ENCODE data around the gene MS4A8. TPM values are rescaled to one million over a fixed set of nuclear protein-coding genes. Genes with fewer than 3 reads are reported as not detected.
"Not testable (repeated sequence)": the region's sequence is repeated elsewhere in the genome, so short reads cannot be mapped to it uniquely, and the experiment has no call there.

Gene MS4A8
- polyA plus RNA-seq, 4 donors, result not detected

DNA sequence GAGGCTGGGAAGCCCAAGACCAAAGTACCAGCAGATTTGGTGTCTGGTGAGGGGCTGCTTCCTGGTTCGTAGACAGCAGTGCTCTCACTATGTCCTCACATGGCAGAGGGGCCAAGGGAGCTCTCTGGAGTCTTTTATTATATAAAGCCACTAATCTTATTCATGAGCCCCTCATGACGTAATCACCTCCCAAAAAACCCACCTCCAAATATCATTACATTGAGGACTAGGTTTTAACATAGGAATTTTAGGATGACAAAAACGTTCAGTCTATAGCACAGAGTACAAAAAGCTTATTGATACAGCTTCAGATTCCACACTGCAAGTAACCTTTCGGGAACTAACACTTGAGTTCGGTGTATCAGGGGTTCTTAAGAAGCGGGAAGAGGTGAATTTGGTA lies 21.0 kb downstream of the MS4A8 start:
- DNase-seq (ENCODE audit: low read depth in 4 of 4, low spot score in 3 of 4), result no peak

DNA sequence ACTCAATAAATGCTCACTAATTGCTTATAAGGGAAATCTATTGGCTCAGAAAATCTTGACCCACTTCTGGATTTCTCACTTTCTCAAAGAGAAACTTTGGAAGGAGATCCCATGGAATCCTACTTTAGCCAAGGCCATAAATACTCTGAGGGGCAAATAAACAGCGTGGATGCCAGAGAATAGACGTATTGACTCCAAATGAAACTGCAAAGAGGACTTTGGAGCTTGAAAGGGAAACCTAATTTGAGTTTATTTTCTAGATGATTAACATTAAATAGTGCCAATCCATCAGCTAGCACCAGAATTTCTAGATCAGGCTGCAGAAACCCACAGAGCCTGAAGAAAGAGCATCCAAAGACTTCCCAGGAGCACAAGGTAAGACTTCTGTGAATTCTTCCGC lies 25.0 kb downstream of the MS4A8 start, which contains the start of gene MS4A18:
Gene MS4A18, plus strand, starts transcription at position 301 of the 400 bp plus-strand sequence.
- no peak for DNase-seq (ENCODE audit: low read depth in 4 of 4, low spot score in 3 of 4)

DNA sequence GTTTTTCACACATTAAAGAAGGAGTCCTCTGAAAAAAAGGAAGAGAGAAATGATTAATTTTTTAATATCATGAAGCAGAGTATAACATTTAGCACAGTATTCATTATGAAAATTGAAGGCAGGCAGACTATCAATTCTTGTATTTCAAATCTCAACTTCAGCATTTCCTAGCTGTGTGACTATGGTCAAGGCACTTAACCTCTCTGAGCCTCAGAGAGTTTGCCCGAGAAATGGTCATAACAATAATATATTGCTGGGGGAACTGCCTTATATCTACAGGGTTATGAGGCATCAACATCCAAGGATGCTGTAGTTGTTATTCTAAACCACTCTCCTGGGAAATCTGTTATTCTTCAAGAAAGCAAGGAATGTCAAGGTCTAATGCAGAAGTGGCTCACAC lies 26.2 kb downstream of the MS4A8 start:
- no peak for DNase-seq (ENCODE audit: low read depth in 4 of 4, low spot score in 3 of 4)

DNA sequence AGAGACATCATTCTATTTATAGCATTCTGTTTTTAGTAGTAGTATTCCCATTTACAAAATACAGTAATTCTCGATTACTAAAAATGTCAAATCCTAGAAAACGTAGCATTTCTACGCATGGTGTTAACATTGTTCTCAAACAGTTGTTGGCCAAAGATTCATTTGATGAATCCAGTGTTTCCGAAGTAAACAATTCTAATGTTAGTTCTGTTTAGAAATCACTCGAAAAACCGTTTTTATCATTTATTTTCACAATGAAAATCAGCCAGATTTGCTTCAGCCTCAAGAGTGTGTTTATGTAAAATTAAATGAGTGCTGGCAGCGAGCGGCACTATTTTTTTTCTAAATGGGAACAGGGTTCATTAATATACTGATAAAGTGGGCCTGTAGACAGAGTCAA lies 32.2 kb downstream of the MS4A8 start:
- DNase-seq (ENCODE audit: low read depth in 4 of 4, low spot score in 3 of 4), result no peak

DNA sequence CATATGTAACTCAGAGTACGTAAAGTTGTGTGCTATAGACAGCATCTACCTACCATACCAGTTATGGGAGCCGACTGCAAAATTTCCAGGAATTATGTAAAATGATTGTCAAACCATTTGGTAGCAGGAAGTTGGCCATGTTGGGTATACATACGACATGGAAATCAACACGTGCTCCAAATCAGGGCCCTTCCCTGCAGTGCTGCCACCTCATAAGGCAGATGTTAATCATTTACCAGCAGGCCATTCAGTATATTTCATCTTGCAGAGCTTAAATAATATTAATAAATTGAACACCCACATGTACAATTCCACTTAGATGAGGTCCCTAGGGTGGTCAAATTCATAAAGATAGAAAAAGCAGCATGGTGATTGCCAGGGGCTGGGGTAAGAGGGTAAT lies 34.9 kb downstream of the MS4A8 start:
- DNase-seq (ENCODE audit: low read depth in 4 of 4, low spot score in 3 of 4), result no peak

DNA sequence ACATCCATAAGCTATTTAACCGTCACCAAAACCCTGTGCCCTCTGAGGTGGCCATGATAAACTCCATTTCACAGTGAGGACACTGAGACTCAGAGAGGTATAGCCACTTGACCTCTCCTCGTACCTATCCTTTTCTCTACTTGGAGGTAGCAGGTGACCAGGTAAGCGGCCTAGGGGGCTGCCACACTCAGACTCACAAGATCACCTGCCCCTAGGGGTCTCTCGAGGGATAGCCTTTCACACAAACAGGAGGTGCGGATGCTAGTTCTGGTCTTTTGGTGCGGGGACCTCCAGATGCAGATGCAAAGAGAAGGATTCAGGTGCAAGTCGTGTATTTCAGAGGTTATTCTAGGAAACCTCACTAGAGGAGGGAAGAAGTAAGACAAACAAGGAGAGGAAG lies 39.7 kb downstream of the MS4A8 start:
- DNase-seq (ENCODE audit: low read depth in 4 of 4, low spot score in 3 of 4), result no peak

DNA sequence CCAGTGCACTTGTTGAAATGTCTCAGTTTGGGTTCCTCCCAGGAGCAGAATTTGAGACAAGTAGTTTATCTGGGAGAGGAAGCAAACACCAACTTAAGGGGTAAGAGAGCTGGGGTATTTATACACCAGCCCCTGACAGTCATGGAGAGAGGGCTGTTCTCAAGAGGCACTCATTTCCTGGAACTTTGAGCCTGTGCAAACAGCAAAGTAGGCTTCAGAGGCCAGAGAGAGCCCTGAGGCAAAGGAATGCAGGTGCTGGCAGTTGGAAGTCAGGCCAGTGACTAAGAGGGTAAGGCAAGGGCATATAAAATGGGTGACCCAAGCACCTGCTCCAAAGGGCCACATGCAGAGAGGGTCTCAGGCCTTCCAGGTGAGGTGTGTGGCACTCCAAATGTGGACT lies 41.2 kb downstream of the MS4A8 start:
- no peak for DNase-seq (ENCODE audit: low read depth in 4 of 4, low spot score in 3 of 4)

DNA sequence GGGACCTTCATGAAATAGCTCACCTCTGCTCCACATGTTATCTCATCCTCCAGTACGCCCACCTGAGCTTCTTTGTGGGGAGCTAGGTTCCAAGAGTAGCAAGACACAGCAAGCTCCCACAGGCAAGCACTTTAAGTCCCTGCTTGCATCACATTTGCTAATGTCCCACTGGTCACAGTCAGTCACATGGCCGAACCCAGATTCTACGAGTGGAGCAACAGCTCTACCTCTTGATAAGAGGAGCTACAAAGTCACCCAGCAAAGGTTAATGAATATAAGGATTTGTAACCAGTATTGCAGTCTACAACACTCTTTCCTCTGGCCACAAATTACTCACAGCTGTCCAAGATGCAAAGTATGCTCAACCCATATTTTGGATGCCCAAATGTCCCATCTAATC lies 42.0 kb downstream of the MS4A8 start:
- DNase-seq (ENCODE audit: low read depth in 4 of 4, low spot score in 3 of 4), result no peak

DNA sequence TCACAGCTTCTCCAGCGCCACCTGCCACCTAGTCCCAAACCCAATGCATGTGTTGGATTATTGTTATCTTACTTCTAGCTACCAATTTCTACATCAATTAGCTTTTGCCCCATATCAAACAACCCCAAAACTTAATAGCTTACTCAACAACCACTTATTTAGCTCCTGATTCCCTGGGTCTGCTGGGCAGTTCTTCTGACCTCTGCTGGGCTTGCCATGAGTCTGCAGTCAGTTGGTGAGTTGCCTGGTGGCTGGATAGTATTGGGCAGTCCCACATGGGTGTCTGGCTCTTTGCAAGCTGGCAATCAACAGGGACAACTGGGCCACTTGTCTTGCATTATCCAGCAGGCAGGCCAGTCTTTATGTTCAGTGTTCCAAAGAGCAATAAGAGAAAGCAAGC lies 43.6 kb downstream of the MS4A8 start:
- no peak for DNase-seq (ENCODE audit: low read depth in 4 of 4, low spot score in 3 of 4)

DNA sequence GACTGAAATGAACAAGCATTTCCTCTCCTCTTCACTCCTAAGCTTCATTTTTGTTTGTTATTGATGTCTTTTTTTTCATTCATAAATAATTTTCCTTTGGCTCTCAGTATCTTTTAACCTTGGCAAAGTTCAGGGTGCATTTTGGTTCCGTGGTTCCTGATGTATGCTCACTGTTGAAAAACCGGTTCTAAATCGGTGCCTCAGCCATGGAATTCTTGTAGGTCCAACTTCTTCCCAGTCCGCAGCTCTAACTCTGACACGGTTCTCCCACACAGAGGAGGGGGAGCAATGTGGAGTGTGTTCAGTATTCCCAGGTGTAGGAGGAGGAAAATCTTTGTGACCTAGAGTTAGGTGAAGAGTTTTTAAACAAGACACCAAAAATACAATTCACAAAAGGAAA lies 44.7 kb downstream of the MS4A8 start:
- DNase-seq (ENCODE audit: low read depth in 4 of 4, low spot score in 3 of 4), result no peak

DNA sequence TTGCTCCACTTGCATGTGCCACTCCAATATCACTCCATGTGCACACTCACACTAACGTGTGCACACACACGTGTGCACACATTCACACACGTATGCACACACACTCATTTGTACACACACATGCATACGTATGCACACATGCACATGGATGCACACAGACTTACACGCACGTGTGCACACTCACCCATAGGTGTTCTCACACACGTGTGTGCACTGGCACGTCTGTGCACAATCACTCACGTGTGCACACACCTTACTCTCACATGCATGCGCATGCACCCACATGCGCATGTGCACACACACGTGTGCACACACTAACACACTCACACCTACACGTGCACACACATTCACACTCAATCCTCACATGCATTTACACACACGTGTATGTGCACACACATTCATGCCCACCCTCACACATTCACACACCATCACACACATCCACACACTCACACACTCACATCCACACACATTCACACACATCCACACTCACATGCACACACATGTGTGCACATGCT lies 48.0 kb downstream of the MS4A8 start:
- DNase-seq (ENCODE audit: low read depth in 4 of 4, low spot score in 3 of 4), result no peak

DNA sequence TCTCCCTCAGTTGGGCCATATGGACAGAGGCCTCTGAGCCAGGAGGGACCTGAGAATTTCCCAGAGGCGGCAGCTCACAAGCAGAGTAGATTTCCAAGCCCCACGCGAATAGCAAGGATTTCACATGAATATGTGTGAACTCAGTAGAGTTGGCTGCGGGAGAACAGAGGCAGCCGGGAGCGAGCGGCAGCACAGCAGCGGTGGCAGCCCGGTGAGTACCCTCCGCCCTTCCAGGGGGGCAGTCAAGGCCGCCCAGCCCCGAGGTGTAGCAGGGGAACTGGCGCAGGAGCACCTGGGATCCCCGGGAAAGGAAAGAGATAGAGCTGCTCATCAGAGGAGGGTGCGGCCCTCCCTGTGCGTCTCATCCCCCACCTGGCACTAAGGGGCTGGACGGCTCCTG lies 48.8 kb downstream of the MS4A8 start:
- no peak for DNase-seq (ENCODE audit: low read depth in 4 of 4, low spot score in 3 of 4)

DNA sequence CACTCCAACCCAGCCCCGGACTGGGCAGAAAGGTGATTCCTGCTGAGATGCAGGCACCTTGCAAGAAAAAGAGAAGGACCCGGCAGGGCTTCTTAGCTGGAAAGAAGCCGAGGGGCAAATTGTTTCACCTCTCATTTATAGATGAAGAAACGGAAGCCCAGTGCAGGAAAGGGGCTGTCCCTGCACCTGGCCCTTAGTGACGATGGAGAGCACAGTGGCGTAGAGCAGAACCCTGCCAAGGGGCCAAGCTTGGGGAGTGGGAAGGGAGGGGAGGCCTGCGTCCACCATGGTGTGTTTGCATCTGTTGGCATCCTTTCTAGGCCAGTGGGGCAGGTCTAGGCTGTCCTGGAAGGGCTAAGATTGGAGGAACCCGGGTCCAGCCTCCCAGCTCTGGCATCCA lies 49.4 kb downstream of the MS4A8 start:
- DNase-seq (ENCODE audit: low read depth in 4 of 4, low spot score in 3 of 4), result no peak

DNA sequence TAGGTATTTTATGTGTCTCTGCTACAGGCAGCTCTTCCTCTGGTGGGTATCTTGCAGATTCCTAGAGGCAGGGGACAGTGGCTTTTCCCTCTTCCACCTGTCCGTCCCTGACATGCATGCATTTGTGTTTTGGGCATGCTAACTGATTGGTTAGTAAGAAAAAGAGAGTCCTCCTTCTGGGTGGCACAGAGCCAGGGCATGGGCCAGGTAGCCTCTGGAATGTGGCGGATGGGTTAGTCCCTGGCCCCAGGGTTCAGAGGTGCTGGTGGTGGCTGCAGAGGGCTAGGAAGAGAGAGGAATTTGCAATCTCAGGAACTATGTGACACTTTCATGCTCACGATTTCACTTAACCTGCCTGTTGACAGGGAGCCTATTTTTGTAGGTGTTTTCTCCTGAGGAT lies 51.5 kb downstream of the MS4A8 start:
- DNase-seq (ENCODE audit: low read depth in 4 of 4, low spot score in 3 of 4), result no peak

DNA sequence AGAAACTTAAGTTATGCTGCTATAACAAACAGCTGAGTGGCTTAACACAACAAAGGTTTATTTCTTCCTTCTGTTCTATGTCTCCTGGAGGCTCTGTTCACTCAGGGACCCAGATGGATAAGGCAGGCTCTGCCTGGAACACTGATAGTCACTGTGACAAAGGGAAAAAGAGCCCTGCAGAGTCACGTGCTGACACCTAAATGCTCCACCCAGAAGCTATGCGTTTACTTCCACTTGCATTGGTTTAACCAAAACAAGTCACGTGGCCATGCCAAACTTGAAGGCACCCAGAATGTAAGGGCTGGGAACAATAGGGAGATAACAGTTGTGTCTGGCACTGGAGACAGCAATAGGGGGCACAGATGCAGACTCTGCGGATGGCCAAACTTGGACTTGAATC lies 53.9 kb downstream of the MS4A8 start:
- DNase-seq (ENCODE audit: low read depth in 4 of 4, low spot score in 3 of 4), result no peak

DNA sequence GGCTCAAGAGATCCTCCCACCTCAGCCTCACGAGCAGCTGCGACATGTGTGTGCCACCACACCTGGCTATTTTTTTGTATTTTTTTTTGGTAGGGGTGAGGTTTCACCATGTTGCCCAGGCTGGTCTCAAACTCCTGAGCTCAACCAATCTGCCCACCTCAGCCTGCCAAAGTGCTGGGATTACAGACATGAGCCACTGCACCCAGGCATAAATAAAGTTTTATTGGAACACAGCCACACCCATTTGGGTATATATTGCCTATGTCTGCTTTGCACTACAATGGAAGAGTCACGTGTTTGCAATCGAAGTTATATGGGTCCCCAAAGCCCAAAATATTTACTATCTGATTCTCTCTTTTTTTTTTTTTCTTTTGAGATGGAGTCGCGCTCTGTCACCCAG lies 55.5 kb downstream of the MS4A8 start:
- DNase-seq (ENCODE audit: low read depth in 4 of 4, low spot score in 3 of 4), result no peak

DNA sequence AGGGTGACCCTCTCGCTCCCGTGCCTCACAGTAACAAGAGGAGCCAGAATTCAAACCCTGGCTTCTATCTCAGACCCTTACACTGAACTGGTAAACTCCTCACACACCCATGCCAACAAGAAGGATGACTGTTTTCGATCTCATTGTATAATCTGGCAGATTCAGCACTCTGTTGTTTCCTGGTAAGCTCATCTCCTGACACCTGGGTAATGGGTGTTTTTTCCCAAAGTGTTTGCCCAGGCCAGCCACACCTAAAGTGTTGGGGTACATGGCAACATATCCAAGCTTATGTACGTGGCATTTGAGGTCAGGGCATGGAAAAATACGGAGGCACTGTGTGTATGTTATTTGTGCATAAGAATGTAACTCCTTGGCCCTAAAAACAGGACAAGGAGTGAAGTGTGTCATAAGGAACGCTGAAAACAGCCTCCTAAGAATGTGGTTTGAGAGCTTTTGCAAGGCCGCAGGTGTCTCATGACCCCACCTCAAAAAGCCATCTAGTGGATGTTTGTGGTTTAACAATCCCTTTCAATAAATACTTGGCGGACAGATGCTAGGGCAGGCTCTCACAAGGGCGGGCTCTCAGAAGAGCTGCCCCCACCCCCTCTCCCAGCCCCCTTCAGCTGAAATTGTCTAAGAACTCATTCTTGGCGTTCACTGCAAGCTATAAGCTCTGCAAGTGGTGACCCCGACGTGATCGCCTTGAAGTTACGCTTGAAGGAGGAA lies 57.1 kb downstream of the MS4A8 start, which contains the start of gene MS4A15:
Gene MS4A15, plus strand, starts transcription at position 561 of the 726 bp plus-strand sequence. CDS start 6,867 bp downstream, outside the sequence.
- no peak for DNase-seq (ENCODE audit: low read depth in 4 of 4, low spot score in 3 of 4)

DNA sequence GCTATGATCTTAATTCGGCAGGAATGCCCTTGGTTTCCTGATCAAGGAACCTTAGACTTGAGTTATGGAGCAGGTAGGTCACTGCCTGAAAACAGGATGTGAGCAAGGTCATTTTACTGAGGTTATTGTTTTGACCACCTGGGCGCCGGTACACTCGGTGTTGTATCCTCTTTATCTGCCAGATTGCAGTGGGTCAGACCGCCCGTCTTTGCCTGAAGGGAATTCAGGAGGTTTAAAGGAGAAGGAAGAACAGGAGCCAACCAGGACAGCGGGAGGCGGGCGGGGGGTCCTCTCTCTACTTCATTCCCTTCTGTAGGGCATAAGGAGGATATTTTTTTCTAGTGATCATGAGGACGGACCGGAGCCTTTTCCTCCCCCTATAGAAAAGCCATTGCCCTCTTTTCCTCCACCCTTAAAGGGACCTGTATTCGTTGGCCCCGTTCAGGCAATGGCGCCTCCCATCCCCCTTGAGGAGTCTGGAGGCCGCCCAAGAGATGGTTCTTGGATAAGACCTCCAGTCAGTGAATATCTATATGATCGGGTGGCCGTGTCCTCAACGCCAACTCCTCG lies 57.9 kb downstream of the MS4A8 start:
- DNase-seq (ENCODE audit: low read depth in 4 of 4, low spot score in 3 of 4), result no peak

DNA sequence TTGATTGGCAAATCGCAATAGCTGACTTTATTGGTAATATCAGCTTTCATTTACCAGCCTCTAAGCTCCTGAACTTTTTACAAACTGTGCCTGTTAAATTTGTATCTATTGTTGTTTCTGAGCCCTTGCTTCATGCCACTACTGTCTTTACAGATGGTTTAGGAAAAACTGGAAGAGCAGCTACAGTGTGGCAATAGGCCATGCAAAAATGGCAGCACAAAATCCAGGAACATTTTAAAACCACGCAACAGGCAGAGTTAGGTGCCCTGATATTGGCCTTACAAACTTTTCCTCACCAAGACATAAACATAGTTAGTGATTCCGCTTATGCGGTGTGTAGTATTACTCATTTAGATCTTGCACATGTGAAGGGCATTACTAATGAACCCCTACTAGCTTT lies 59.3 kb downstream of the MS4A8 start:
- DNase-seq (ENCODE audit: low read depth in 4 of 4, low spot score in 3 of 4), result not testable (repeated sequence)

DNA sequence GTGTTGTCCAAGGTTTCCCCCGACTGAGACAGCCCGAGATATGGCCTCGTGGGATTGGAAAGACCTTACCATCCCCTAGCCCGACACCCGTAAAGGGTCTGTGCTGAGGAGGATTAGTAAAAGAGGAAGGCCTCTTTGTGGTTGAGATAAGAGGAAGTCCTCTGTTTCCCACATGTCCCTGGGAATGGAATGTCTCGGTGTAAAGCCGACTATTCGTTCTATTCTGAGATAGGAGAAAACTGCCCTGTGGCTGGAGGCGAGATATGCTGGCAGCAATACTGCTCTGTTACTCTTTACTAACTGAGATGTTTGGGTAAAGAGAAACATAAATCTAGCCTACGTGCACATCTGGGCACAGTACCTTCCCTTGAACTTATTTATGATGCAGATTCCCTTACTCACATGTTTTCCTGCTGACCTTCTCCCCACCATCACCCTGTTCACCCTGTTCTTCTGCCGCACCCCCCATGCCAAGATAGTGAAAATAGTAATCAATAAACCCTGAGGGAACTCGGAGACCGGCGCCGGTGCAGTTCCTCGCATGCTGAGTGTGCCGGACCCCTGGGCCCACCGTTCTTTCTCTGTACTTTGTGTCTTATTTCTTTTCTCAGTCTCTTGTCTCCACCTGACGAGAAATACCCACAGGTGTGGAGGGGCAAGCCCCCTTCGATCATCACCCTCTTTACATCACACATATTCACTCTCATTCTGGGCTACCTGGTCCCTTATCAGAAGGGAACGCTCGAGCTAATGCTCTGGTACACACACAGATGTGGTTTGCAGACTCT lies 60.2 kb downstream of the MS4A8 start:
- not testable (repeated sequence) for DNase-seq (ENCODE audit: low read depth in 4 of 4, low spot score in 3 of 4)

DNA sequence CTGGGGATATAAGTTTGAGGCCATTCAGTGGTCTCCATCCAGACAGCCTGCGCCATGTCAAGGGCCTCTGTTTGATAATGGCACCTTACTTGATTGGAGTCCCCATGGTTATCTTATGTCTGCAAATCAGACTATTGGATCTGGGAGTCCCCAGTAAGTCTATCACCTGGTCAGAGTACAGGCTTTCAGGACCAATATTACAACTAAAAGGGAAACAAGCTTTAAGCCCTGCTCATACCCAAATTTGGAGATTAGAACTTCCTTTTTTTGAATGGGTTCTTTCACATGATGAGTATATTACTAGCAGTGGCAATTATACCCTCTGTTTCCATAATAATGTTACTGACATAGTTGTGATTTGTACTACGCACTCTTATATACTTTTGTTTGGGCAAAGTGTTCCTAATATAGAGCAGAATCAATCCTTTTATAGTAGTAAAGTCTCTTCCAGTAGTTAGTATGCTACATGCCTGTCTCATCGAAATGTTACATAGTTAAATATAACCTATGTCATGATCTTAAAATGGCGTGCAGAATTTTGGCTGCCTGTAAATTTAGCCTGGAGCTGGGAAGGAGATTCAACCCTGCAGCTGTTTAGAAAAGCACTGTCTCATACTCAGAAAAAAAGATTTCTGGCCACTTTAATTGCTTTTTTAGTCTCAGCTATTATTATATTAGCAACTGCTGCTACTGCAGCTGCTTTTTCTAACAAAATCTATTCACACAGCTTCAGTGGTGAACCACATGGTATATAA lies 62.2 kb downstream of the MS4A8 start:
- no peak for DNase-seq (ENCODE audit: low read depth in 4 of 4, low spot score in 3 of 4)

Measured in right renal pelvis (tissue), 4 donors.